Left renal cortex interstitium (tissue), 4 donors: ENCODE measurements around the gene RBM4. TPM values are rescaled to one million over a fixed set of nuclear protein-coding genes. Genes with fewer than 3 reads are reported as not detected.

Experiments
- DNase-seq, 4 donors: peaks; one replicate each; pipeline ENCODE4 v3.0.0-alpha.2; 2013; ENCODE audit warnings: low read depth in 4 of 4, low spot score in 2 of 4, missing footprints in 1 of 4
- polyA plus RNA-seq, 4 donors: library from polyadenylated mRNA; unstranded; fragments of 120-200 nt; gene quantifications; one replicate each; pipeline ENCODE4 v1.2.1, GENCODE V29; 2013; ENCODE audit not compliant: insufficient read length in 4 of 4

RBM4 gene
- polyA plus RNA-seq, 4 donors, result 242 to 267 (median 260) TPM

DNA sequence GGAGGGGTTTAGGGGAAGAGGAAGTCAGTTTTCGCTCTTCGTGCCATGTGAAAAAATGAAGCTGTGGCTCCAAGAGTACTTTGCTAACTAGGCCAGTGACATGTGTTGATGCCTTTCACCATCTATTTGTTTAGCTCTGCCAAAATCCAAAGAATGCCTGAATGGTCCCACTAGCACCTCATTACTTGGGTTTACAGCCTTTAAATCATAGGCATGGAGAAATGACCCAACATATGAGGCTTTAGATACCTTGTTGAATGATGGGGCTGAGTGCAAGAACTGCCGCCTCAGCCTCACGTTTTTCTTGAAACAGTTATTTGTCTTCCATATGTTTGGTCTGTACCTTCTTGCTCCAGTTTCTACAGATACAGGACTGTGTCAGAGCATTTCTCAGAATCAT is 8.3 kb downstream of the RBM4 start:
- DNase-seq, result no peak

DNA sequence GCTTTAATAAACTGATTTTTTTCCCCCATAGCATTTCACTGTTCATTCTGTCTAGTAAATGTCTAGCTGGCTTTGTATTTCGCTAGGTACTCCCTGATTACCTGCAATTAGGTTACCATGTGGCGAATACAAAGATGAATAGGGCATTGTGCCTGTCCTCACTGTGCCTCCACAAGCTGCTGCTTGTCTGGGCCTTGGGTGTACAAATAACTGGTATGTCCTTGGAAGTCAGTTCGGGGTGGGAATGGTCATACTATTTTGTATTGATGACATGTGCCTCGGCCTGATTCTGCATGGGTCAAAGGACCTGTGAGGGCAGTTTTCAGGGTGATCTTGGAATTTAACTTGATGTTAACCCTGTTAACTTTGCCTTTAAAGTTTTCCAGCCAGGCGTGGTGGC is 11.4 kb downstream of the RBM4 start:
- DNase-seq, result no peak

- DNase-seq, result no peak
Observed at GRCh38 chr11:66651016-66651415, 12.5 kb downstream of the RBM4 start.

GRCh38 chr11:66652651-66653050 is 14.1 kb downstream of the RBM4 start:
- DNase-seq, result no peak

- DNase-seq, result no peak
Observed at GRCh38 chr11:66653123-66653522, 14.6 kb downstream of the RBM4 start.

- no peak for DNase-seq
Observed at GRCh38 chr11:66659763-66660162, 21.3 kb downstream of the RBM4 start.

GRCh38 chr11:66663741-66664296 is 25.3 kb downstream of the RBM4 start:
- DNase-seq, result no peak

GRCh38 chr11:66665369-66665768 is 26.9 kb downstream of the RBM4 start:
- DNase-seq, result no peak

DNA sequence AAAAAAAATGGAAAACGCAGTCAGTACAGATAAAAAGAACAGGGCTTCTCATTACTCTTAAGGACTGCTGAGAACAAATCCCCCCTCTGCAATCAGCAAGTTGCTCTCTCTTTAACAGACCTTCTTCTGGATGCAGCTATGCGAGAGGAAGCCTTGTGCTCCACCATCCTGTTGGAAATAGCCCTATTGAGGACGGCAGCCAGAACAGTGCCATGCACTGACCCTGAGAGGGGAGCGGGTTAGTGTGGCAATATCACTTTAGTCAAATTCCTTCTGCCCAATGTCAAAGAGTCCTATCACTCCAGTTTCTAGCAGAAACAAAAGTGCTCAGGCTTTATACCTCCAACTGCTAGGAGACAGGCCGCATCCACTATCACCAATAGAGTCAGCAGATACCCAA is 32.3 kb downstream of the RBM4 start:
- DNase-seq, result no peak

DNA sequence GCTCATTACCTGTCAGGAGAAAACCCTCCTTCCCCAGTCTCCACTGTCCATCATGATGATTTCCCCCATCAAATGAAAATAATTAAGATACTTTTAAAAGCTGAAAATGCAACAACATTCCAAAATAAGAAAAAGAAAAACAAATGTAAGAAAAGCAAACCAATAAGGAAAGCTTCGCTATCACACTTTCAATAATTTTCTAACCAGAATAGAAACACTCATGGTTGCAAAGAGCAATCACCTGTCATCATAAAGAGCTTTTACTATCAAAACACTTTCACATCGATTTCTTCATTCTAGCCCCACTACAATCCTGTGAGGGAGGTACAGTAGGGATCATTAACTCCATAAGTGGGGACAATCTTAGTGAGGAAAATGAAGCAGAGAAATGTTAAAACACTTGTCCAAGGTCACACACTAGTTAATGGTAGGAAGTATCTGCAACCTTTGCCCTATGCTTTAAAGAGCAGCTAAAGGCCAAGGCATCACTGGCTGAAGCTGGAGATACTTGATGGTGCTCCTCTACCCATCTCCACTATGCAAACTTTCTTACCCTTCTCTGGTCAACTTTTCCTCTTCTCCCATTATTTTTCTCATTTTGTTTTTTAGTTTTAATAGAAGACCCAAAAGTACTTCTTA is 36.6 kb downstream of the RBM4 start:
- no peak for DNase-seq

- DNase-seq, result no peak
Observed at GRCh38 chr11:66676282-66676919, 37.9 kb downstream of the RBM4 start.

DNA sequence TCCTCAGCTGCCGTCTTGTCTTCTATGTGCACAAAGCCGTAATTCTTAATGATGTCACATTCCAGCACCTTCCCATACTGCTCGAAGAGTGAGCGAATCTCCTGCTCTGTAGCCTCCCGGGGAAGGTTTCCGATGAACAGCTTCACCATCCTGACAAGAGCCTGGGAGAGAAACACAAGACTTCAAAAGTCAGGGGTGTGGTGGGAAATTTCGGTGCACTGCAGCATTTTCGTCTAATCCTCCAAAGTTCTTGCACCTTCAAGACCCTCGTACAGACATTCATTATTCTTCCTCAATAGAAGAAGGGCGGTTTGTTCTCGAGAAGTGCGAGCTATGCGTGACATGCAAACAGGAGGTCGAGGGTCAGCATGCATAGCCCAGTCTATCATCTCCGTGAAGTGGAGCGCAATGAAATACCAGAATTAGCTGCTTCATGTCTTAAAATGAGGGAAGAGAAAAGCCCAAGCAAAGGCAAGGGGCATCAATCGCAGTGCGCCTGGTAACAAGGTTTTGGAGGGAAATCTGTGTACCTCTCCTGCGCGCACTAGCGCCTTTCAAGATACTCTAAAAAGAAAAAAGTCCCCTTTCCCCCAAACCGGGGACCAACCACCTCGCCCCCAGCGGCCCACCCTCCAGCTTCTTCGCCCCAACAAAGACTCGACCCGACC is 38.6 kb downstream of the RBM4 start:
- peak in 1 of 4 donors; percentile 27 for DNase-seq

GRCh38 chr11:66677599-66678375 is 39.3 kb downstream of the RBM4 start, which contains the start of gene RBM4B:
Gene RBM4B (minus strand): TSS chr11:66677887. CDS start chr11:66677079, 808 bp downstream.
- DNase-seq, result peak; percentile 88 to 92 (median 90)

DNA sequence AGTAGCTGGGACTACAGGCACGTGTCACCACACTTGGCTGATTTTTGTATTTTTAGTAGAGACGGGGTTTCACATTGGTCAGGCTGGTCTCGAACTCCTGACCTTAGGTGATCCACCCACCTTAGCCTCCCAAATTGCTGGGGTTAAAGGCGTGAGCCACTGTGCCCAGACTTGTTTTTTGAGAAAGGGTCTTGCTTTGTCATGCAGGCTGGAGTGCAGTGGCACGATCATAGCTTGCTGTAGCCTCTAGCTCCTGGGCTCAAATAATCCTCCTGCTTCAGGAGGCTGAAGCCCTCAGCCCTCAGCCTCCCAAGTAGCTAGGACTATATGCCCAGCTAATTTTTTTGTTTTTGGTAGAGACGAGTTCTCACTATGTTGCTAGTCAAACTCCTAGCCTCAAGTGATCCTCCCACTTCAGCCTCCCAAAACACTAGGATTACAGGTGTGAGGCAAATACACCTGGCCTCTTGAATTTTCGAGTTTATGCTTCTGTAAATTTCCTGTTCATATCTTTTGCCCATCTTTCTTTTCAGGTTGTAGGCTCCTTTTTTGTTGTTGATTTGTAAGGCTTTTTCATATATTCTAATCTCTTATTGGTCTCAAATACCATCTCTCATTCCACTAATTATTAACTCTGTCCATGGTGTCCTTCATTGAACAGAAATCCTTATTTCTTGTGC is 42.6 kb downstream of the RBM4 start:
- no peak for DNase-seq

- no peak for DNase-seq
Observed at GRCh38 chr11:66683877-66684276, 45.4 kb downstream of the RBM4 start.

- DNase-seq, result no peak
Observed at GRCh38 chr11:66684635-66685034, 46.1 kb downstream of the RBM4 start.

- DNase-seq, result no peak
Observed at GRCh38 chr11:66685276-66686099, 47.0 kb downstream of the RBM4 start.

DNA sequence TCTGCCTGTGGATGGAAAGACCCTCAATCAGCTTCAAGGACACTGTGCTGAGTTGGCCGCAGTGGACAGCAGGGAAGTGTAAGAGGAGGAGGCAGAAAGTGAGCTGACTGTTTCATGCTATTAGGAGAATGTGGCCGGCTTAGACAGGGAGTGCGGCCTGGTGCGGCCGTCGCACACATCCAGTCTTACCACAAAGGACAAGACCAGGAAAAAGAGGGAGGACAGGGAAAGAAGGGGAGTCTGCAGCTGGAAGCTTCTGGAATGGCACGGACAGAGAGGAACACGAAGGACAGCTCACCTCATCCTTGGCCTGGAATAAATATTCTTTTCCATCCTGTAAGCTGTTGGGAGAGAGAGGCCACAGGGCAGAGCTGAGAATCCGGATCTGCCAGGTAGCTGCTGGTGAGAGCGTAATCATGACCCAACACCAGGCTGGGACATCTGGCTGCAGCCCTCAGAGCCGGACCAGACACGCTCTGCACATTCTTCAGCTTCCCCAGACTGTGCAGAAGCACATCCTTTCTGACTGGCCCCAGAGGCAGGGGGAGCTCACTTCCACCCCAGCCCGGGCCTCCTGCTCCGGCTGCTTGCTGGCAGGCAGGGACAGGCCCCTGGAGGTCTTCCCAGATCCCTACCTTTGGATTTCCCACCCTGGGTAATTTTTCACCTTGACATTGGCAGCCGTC is 47.7 kb downstream of the RBM4 start:
- no peak for DNase-seq
